NCI-H2029 treated with DMSO at 0.1 percent for 48 hours (cell line): ENCODE data around the gene ZFYVE9.
"Not testable (repeated sequence)": the region's sequence is repeated elsewhere in the genome, so short reads cannot be mapped to it uniquely, and the experiment has no call there.

Experiments used
- DNase-seq: peaks from one replicate; lab custom pipeline; 2025; lab: John Stamatoyannopoulos, UW

ZFYVE9 gene

DNA sequence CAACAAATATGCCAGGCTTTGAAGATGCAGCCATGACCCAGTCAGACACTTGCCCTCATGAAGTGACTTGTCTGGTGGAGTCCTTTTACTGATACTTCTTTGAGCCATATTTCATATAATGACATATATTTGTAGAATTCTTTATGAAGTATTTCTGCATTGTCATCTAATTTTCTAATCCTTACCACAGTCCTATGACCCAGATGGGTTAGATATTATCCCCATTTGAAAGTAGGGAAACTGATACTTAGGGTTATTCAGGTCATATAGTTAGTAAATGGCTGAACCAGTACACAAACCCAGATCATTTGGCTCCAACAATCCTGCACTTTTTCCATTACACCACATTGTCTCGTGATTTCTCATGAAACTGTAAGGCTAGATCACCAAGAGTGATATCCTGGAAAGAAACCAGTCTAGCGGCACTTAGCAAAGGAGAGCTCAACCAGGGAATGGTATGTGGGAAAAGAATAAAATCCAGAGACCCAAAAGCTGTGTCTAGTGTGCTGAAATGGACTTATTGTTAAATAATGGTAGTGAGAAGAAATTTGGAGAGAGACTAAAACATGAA is 49.6 kb downstream of the ZFYVE9 start:
- no peak for DNase-seq

DNA sequence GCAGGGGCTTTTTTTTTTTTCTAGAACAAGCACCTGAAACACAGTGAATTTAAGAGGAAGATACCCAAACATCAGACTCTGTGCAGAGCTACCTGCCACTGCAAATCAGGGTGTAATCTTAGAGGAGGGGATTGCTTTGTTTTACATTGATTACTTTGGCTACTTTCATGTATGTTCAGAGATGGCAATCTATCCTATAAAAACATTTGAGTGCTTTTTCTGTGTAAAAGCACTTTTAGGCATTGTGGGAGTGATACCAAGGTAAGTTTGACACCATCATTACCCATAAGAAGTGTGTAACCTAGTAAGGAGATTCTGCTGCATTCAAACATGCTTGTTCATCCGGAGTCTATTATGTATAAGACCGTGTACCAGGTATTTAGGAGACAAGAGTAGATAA is 50.1 kb downstream of the ZFYVE9 start:
- no peak for DNase-seq

DNA sequence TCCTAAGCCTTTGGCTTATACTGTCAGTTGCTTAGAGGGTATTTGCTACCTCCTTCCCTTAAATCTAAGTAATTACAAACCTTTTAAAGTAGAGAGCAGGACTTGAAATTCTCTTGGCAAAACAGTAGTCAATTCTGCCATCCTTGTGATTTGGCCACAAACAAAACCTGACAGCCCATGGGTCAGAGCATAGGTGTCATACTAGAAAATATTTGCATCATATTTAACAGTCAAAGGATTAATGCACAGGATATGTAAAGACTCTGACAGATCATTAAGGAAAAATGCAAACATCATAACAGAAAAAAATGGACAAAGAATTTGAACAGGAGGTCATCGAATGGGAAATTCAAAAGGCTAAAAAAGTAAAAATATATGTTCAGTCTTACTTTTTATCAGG is 50.5 kb downstream of the ZFYVE9 start:
- DNase-seq = no peak

DNA sequence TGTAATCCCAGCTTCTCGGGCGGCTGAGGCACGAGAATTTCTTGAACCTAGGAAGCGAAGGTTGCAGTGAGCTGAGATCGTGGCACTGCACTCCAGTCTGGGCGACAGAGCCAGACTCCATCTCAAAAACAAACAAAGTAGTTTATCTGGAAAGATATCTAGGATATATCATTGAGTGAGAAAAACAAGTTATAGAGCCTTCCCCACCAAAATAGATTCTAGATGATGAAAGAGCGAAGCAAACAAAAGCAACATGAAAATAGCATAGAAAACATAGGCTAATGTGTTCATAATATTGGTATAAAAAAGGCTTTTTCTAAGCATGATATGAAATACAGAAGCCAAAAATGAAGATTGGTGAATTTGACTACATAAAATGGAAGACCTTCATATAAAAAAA is 52.1 kb downstream of the ZFYVE9 start:
- no peak for DNase-seq

DNA sequence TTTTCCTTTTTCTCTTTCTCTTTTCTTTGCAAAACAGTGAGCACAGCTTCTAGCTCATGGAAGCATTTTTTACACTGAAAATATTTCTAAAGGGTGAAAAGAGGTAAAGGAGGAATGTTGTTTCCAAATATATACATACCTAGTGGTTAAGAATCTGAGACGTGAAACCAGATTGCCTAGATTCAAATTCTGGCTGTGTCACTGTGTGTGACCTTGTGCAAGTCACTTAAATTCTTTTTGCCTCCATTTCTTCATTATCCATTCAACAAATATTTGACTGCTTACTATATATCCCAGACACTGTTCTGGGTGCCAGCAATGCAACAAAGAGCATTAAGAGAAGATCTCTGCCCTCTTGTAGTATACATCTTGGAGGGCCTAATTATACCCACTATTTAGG is 53.3 kb downstream of the ZFYVE9 start:
- no peak for DNase-seq

DNA sequence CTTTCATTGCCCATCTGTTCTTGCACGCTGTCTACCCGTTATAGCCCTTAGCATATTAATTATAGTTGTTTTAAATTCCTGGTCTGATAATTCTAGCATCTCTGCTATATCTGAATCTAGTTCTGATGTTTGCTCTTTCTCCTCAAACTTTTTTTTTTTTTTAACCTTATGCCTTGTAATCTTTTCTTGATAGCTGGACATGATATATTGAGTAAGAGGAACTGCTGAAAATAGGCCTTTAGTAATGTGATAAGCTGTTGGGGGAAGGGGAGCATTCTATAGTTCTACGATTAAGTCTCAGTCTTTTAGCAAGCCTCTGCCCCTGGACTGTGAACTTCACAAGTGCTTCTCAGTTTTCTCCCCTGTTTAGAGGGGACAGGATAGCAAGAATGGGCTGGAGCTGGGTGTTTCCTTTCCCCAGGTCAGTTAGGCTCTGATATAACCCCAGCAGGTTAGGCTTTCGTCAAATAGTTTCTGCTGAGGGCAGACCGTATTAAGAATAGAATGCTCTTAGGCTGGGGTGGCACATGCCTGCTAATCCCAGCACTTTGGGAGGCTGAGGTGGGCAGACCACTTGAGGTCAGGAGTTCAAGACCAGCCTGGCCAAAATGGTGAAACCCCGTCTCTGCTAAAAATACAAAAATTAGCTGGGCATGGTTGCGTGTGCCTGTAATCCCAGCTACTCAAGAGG is 62.2 kb downstream of the ZFYVE9 start:
- no peak for DNase-seq

DNA sequence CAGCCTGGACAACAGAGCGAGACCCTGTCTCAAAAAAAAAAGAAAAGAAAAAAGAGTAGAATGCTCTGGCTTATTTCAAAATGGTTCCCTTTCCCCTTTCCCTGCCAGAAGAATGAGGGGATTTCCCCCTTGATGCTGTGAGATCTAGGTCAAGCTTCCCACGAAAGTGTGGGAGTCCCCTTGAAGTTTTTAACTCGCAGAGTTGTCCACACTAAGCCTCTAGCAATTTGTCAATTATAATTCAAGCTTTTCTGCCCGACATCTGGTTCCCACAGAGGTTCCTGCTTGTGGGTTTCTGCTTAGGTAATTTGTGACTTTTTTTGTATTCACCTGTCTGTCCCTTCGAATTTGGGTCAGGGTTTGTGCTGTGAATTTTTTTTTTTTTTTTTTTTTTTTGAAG is 62.8 kb downstream of the ZFYVE9 start:
- no peak for DNase-seq

DNA sequence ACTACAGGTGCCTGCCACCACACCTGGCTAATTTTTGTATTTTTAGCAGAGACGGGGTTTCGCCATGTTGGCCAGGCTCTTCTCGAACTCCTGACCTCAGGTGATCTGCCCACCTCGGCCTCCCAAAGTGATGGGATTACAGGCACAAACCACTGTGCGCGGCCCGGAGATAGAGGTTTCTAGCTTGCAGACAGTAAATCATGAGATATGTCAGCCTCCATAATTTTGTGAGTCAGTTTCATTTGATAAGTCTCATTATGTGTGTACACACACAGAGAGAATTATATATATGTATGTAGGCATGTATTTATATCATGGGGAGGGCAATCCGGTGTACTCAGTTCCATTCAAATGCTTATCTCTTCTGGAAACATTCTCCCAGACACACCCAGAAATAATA is 64.8 kb downstream of the ZFYVE9 start:
- not testable (repeated sequence) for DNase-seq

DNA sequence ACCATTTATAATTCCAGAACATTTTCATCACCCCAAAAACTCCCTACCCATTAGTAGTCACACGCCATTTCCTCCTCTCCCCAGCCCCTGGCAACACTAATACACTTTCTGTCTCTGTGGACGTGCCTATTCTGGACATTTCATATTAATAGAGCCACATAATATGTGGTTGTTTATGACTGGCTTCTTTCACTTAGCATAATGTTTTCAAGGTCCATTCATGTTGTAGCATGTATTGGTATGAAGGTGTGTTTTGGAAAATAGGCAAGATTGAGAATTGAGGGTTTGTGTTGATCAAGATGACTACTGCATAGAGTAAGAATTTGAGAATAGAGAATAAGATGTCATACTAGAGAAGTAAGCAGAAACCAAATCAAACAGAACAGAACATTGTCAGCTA is 67.5 kb downstream of the ZFYVE9 start:
- no peak for DNase-seq

DNA sequence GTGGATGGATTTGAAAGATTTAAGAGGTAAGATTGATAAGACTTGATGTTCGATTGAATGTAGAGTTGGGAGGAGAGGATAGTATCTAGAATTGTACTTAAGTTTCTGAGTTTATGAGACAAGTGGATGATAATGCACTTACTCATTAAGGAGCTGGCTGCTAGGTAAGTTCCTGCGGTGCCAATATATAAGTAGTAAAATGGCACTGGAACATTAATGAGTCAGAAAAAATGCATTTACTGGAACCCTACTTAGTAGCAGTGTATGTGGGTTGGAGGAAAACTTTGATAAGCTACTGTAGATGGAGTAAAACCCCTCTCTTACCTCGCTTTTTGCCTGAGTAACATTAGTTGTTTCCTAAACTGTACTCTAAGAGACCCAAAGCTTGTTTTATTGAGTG is 68.2 kb downstream of the ZFYVE9 start:
- DNase-seq = no peak

DNA sequence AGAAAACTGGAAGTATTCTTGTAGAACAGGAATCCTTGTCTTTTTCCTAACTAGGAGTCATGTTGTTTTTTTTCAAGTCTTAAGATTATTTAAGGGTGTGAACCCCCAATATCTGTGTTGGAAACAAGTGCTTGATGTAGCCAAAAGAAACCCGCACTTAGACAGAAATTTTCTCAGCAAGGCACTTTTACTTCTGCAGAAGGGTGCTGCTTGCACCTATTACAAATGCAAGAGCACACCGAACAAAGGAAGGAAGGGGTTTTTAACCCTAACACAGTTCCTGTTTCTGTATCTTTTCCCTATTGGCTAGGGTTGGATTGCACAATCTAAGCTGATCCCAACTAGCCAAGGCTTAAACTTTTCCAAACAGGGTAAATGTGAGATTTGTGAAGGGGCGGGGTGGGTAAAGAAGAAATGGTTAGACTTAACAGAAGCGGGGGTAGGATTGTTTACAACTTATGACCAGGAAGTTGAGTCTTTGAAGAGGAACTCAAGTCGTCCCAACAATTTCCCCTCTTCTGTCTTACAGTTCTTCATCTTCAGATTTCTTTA is 75.1 kb downstream of the ZFYVE9 start:
- DNase-seq = no peak

DNA sequence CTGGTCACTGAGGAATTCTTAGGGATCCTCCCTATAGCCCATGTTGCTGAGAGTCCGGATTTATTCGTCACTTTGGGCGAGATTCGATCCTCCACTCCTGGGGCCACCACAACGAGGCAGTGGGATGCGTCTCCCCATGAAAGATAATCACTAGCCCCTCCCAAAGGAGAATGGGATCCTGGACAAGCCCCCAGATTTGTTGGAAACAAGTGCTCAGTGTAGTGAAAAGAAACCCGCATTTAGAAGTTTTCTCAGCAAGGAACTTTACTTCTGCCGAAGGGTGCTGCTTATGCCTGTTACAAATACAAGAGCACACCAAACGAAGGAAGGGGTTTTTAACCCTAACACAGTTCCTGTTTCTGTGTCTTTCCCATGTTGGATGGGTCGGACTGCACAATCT is 83.3 kb downstream of the ZFYVE9 start:
- no peak for DNase-seq

DNA sequence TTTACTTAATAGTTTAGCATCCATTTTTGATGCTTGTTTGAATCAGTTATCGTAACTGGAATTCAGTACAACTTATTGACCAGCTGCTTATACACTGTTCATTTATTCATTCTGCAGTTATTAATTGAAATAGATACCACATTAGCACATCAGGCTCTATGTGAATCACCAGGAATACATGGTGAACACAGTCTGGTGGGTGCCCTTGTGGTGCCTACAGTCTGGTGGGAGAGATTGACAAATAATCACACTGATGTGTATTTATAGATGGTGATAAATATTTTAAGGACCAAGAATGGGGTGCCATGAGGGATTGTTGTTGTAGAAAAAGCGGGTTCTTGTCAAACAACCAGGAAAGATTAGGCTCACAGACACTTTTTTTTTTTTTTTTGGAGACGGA is 87.6 kb downstream of the ZFYVE9 start:
- DNase-seq = no peak

DNA sequence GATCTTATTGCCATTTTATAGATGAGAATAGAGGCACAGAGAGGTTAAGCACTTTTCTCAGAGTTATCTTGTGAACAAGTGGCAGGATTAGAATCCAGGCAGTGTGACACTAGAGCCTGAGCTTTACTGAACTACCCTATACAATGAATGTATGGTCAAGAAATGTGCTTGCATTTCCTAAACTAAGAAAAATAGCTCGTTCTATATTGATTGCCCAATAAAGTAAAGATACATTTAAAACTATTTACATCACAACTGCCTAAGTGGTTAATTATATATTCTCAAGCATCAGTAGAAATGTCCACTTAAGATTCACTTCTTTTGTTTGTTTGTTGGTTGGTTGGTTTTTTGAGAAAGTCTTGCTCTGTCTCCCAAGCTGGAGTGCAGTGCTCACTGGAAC is 91.6 kb downstream of the ZFYVE9 start:
- DNase-seq = no peak

DNA sequence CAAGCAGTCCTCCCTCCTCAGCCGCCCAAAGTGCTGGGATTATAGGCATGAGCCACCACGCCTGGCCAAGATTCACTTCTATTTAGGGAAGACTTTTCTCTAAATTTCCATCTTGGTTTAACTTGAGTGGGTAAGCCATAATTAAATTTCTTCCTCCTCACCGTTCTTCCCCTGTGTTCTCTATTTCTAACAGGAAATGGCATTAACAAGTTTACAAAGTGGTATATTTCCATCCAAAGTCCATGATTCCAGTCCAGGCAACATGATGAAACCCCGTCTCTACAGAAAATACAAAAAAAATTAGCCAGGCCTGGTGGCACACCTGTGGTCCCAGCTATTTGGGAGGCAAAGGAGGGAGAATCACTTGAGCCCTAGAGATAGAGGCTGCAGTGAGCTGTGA is 92.1 kb downstream of the ZFYVE9 start:
- DNase-seq = no peak

DNA sequence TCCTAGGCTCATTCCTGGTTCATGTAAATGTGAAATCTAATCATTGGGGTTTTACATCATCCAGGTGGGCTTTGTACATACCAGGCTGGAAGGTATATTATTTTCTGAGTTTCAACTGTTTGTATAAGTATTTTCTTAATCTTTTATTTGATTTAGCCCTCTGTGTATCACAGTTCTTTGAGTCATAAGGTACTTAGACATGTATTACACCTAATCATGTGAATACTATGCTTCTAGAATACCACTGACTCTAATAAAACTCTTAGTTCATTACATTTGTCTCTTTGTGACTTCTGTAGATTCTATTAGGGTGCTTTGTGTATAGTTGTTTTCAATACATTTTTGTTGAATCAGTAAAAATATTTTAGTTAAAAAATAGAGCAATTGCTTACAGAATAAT is 92.8 kb downstream of the ZFYVE9 start:
- DNase-seq = no peak

DNA sequence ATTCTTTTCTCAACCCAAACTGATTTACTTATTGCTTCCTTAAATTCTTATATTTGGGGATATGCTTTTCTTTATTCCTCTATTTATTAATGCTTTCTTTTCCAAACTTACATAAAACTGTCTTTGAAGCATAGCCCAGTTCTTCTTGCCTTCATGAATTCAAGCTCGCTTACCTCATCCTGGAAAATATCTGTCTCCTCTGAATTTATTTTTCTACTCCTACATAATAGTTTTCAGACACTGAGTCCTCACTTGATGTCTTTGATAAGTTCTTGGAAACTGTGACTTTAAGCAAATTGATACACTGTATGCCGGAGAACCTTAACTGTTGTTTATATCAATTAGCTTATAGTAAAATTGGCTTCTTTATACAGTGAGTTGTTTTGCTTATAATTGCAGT is 93.8 kb downstream of the ZFYVE9 start:
- no peak for DNase-seq

DNA sequence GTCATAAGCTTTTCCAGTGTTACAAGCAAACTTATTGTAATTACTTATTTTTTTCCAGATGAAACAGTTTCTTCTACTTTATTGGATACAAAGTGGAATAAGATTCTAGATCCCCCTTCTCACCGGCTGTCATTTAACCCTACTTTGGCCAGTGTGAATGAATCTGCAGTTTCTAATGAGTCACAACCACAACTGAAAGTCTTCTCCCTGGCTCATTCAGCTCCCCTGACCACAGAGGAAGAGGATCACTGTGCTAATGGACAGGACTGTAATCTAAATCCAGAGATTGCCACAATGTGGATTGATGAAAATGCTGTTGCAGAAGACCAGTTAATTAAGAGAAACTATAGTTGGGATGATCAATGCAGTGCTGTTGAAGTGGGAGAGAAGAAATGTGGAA is 95.5 kb downstream of the ZFYVE9 start:
- no peak for DNase-seq

DNA sequence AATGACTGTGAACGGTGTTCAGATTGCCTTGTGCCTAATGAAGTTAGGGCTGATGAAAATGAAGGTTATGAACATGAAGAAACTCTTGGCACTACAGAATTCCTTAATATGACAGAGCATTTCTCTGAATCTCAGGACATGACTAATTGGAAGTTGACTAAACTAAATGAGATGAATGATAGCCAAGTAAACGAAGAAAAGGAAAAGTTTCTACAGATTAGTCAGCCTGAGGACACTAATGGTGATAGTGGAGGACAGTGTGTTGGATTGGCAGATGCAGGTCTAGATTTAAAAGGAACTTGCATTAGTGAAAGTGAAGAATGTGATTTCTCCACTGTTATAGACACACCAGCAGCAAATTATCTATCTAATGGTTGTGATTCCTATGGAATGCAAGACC is 96.6 kb downstream of the ZFYVE9 start:
- DNase-seq = no peak

DNA sequence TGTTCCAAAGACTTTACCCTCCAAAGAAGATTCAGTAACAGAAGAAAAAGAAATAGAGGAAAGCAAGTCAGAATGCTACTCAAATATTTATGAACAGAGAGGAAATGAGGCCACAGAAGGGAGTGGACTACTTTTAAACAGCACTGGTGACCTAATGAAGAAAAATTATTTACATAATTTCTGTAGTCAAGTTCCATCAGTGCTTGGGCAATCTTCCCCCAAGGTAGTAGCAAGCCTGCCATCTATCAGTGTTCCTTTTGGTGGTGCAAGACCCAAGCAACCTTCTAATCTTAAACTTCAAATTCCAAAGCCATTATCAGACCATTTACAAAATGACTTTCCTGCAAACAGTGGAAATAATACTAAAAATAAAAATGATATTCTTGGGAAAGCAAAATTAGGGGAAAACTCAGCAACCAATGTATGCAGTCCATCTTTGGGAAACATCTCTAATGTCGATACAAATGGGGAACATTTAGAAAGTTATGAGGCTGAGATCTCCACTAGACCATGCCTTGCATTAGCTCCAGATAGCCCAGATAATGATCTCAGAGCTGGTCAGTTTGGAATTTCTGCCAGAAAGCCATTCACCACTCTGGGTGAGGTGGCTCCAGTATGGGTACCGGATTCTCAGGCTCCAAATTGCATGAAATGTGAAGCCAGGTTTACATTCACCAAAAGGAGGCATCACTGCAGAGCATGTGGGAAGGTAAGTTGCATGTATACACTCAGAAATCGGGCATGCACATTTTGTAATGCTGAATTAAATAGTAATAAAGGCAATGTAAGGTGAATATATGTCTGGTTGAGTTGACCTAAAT is 97.2 kb downstream of the ZFYVE9 start:
- no peak for DNase-seq

DNA sequence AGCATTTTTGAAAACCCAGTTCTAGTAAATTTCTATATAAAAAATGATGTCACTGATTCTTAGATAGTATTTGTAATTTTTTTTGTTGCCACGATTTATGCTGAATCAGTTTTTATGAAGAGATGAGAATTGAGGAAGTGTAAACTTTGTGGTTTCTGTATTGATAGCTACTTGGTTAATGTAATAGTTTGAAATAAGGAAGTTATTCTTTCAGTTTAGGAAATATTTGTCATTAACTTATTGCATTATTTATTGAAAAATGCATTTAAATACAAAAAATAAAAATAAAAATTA is 97.8 kb downstream of the ZFYVE9 start:
- no peak for DNase-seq

DNA sequence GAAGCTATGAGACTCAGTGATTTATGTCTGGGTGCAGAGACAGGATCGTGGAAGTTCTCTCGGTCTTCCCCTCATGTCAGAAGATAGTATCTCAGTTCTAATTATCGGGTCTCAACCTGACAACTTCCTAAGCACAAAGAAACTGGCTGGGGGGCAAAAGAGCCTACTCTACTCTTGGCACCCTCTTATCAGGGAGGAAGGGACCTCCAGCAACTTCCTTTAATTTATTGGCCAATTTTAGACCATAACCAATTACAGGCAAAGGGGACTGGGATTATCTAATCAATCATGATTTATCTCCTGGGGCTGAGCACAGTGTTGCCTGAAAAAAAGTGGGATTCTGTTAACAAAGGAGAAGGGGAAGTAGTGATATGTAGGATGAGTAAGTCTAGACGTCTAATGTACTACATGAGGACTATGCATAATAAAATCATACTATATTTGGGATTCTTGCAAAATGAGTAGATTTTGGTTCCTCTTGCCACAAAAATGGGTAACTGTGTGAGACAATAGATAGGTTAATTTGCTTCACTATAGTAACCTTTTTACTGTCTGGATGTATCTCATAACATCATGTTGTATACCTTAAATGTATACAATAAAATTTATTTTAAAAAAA is 98.8 kb downstream of the ZFYVE9 start:
- DNase-seq = no peak
